ENCODE measurements around the gene OR11H6.

- no peak for TF ChIP-seq MAX (IDR thresholded peaks at IDR 0.05; ENCODE audit: low read depth)
- no peak for TF ChIP-seq GATA2 (CRISPR knock-in tag; IDR thresholded peaks at IDR 0.05)
- no peak for TF ChIP-seq CTCF (IDR thresholded peaks at IDR 0.05)
- no peak for TF ChIP-seq CHD2 (IDR thresholded peaks at IDR 0.05; ENCODE audit: low read length, partially characterized antibody)
- TF ChIP-seq REST (IDR thresholded peaks at IDR 0.05; ENCODE audit: low read depth, low read length), result no peak
- no peak for TF ChIP-seq TEAD4 (IDR thresholded peaks at IDR 0.05; ENCODE audit: borderline replicate concordance, insufficient read depth)
- TF ChIP-seq USF2 (IDR thresholded peaks at IDR 0.05; ENCODE audit: borderline replicate concordance, low read depth, low read length), result no peak
- TF ChIP-seq JUND (IDR thresholded peaks at IDR 0.05), result no peak
- no peak for TF ChIP-seq POLR2AphosphoS5 (IDR thresholded peaks at IDR 0.05; ENCODE audit: low read depth, low read length)
- no peak for TF ChIP-seq EP300 (IDR thresholded peaks at IDR 0.05; ENCODE audit: borderline replicate concordance in 1 of 2, low read depth in 1 of 2, low read length in 1 of 2)
- no peak for TF ChIP-seq EZH2phosphoT487 (IDR thresholded peaks at IDR 0.05; ENCODE audit: borderline replicate concordance, low read depth)
- TF ChIP-seq YY1 (IDR thresholded peaks at IDR 0.05; ENCODE audit: low read depth), result no peak
Observed at GRCh38 chr14:20179880-20180279, 43.6 kb upstream of the OR11H6 start.
